GM10847 (cell line): ENCODE measurements around the gene PRX.

Source experiments
- POLR2A ChIP-seq: IDR thresholded peaks from 2 replicates; pipeline ENCODE4 v1.6.1; 2011; ENCODE audit not compliant: insufficient read length; ENCODE audit errors: extremely low read depth

Gene PRX

DNA sequence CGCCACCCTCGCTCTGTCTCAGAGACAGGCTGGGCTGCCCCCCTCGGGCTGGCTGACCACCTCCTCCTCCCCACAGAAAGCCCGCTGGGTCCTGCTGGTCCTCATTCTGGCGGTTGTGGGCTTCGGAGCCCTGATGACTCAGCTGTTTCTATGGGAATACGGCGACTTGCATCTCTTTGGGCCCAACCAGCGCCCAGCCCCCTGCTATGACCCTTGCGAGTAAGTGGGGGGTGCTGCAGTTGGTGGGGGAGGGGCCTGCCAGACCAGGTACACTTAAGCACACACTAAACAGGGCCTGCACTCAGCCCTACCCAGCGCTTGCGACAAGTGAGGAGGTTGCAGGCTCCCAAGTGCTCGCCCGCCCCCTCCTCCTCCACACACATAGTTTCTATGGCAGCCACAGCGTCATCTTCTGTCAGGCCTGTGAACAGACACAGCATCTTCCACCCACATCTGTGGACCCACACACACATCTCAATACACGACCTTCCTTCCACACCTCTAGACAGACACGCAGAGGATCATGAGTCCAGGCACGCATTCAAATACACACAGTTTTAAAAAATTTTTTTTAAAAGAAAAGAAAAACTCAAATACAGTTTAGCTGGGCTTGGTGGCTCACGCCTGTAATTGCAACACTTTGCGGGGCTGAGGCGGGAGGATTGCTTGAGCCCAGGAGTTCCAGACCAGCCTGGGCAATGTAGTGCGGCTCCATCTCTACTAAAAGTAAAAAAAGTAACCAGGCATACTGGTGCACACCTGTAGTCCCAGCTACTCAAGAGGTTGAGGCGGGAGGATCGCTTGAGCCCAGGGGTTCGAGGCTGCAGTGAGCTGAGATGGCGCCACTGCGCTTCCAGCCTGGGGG is 46.2 kb downstream of the PRX start:
- TF ChIP-seq POLR2A = no peak

DNA sequence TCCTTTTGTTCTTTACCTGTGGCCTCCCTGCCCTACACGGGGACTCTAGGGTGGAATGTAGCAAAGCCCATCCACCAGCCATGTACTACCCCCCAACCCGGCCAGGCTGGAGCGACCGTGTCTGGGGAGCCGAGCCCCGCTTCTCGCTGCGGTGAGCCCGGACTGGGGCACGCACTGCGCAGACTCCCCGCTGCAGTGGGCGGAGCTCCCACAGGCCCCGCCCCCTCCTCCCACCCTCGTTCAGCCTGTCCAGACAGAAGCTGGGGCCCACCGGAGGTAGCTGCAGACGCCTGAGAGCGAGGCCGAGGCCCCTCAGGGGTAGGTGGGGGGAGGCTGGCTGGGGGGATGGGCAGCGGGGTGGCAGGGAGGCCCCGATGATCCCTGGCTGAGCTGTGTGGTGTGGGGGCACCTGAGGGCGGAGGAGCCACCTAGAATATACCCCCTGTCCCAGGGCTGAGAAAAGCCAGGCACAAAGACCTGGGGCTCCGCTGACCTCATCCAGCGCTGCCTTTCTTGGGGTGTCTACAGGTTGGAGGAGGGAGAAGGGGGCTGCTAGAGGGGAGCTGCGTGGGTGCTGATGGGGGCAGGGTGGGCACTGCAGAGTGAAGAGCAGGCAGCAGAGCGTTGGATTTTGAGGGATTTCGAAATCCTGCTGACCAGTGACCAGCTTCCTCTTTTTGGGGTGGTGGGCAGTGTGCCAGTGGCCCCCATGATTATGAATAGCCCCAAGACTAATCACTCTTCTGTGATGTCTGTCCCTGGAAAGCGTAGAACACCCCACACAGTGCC is 47.4 kb downstream of the PRX start:
- TF ChIP-seq POLR2A = peak; percentile 57

DNA sequence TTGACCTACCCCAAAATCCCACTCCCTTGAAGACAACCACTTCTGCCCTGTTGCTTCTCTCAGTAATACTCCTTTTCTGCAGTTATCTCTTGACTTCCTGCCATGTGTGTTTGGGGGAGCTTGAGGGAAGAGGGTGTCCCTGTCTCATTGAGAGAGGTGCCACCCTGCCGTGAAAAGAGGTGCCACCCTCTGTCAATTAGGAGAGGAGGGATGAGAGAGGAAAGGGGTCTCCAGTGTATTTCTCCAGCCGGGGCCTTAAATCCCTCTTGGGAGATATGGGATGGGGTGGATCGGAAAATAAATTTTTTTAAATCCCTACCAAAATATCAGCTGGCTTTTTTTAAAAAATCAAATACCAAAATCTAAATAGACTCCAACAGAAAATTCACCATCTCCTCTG is 48.2 kb downstream of the PRX start:
- TF ChIP-seq POLR2A = no peak

DNA sequence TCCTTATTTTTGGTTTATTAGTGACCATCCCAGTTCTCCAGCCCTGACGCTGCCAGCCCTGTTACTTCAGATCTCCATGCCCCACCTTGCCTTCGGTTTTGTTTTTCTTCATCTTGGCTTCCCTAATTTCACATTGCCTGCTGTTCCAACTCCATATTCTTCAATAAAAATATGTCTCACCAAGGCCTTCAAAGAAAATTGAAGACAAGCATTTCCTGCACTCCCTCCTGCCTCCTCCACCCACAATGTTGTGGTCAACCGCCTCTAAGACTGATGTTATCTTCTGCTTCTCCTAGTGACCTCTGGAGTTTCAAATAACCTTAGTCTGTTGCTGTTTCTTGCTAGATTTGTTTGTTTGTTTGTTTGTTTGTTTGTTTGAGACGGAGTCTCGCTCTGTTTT is 50.1 kb downstream of the PRX start:
- TF ChIP-seq POLR2A = no peak

DNA sequence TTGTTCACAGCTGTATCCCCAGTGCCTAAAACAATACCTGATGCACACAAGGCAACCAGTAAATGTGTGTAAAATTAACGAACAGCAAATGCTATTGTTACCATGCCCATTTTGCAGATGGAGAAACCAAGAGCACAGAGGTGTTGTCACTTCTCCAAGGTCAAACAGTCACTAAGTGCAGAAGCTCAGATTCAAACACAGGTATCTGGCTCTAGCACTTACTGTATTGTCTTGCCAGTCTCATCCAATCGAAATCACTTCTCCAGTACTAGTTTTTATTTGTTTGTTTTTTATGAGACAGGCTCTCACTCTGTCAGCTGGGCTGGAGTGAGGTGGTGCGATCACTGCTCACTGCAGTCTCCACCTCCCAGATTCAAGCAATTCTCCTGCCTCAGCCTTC is 51.0 kb downstream of the PRX start:
- TF ChIP-seq POLR2A = no peak

DNA sequence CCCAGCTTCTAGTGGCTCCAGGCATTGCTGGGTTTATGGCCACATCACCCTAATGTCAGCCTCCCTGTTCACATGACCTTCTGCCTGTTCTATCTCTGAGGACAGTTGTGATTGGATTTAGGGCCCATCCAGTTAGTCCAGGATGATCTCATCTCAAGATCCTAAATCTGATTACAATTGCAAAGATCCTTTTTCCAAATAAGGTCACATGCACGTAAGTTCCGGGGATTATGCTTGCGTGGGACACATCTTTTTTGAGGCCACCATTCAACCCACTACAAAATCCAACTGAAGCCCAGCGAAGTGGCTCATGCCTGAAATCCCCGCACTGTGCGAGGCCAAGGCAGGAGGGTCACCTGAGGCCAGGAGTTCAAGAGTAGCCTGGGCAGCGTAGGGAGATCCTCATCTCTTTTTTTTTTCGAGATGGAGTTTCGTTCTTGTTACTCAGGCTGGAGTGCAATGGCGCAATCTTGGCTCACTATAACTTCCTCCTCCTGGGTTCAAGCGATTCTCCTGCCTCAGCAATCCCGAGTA is 52.4 kb downstream of the PRX start:
- TF ChIP-seq POLR2A = no peak

DNA sequence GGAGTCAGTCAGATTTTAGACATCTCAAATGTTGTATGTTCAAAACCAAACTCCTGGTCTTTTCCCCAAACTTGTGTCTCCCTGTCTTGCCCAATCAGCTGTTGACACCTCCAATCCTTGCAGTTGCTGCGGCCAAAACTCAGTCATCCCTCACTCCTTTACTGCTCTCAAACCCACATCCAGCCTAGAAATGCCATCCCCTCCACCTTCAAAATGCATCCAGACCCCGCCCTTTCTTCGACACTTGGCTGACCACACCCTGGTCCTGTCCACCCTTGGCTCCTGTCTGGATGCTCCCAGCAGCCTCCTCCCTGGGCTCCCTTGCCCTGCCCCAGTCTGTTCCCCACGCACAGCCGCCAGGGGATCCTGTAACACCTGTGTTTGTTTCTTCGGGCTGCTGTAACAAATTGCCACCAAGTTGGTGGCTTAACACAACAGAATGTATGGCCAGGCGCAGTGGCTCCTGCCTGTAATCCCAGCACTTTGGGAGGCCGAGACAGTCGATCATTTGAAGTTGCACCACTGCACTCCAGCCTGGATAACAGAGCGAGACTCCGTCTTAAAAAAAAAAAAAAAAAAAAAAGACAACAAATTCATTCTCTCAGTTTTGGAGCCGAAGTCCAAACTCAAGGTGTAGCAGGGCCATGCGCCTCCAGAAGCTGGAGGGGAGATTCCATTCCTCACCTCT is 53.0 kb downstream of the PRX start:
- TF ChIP-seq POLR2A = no peak

DNA sequence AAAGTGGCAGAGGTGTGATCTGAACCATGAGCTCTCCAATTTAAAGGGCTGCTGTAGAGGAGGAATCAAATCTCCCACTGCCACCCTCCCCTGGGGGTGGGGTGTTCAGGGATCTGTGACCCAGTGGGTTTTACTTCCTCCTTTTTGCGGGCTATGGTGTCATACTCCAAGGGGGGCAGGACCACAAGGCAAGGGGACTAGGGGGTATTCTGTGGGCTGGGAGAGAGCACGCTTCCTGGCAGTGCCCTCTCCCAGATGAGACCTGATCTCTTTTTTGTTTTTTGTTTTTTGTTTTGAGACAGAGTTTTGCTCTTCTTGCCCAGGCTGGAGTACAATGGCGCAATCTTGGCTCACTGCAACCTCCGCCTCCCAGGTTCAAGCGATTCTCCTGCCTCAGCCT is 54.4 kb downstream of the PRX start:
- no peak for TF ChIP-seq POLR2A

DNA sequence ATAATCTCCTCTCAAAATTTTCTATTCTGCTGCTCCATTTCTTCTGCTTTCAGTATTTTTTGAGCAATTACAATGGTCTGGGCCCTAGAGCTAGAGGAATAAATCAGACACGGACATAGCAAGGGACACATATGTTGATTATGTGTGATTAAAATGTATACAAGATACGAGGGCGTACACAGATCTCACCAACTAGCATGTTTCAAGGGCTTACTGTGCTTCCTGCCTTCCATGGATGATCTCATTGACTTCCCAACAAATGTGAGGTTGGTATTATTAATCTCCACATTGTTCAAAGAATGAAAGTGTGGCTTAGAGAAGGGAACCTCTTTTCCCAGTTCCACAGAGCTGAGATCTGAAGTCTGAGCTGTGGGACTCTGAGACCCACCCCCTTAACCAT is 55.5 kb downstream of the PRX start:
- no peak for TF ChIP-seq POLR2A

DNA sequence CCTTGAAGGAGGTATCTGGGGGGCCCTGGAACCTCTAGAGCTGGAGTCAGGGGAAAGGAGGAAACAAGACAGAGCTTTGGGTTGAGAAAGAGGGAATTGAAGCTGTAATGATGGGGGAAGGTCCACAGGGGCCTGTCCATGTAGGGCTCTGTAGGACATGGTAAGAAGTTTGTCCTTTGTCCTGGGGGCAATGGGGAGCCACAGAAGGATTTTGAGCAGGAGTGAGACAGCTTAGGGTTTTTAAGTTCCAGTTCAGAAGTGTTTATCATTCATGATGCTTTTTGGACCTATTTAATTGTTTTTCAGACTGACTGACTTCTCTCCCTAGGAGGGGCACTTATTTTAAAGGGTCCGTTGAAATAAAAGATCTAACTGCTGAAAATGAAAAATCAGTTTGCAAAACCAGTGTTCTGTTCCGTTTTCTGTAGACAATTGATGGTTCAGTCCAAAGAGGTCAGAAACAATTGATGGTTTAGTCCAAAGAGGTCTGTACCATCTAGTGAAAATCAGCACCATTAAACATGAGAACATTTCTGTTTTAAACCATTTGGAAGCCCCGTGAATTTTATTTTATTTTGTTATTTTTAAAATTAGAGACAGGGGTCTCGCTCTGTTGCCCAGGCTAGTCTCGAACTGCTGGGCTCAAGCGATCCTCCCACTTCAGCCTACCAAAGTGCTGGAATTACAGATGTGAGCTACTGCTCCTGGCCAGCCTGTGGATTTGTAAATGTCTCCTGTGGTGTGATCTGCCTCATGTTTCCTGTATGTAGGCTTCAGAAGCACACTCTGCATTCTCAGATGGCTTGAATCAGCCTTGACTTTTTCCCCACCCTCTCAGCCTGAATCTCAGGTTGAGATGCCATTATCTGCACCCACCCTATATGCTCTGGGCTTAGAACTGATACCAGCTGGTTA is 56.2 kb downstream of the PRX start:
- no peak for TF ChIP-seq POLR2A

DNA sequence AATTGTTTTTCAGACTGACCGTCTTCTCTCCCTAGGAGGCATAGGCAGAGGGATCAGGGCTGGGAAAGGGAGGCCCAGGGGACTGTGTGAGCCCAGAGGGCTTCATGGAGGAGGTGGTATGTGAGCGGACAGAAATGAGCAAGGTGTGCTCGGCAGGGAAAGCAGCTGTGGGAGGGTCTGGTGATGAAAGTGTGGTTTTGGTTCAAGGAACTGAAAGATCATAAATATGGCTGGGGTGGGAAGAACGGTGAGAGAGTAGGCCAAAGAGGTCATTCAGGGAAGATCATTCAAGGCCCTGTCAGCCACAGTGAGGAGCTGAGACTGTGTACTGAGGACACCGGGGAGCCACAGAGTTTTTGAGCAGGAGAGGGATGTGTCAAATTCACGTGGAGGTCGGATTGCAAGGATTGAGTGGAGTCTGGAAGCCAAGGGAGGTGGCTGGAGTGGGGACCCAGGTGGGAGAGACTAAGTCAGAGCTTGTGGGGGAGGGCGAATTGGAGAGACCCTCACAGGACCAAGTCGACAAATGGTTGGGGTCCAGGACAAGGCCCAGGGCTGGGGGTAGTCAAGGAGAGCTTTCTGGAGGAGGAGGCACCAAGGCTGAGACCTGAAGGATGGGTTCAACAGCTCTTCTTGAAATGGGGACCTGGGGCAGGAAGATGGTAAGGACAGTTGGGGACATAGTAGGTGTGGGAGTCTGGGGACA is 57.0 kb downstream of the PRX start:
- no peak for TF ChIP-seq POLR2A

DNA sequence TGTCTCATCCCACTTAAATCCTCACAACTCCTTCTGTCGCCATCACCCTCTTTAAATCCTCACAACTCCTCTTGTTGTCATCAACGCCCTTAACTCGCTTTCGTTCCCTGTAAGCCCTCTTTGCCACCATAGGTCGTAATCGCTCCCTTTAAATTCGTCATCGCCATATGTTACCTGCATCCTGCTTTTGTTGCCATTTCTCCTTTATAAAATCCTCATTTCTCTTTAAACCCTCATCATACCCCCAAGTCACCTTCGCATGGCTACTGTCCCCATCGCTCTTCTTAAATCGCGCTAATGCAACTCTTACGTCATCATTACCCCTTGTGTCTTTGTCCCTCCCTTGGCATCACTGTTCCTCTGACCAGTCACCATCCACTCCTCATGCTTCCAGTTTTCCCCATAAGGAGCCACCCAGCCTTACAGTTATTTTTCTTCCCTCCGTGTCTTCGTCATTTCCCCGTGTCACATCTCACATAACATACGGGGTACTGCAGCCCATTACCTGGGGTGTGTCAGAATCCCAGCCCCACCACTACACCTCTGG is 64.1 kb downstream of the PRX start:
- no peak for TF ChIP-seq POLR2A

DNA sequence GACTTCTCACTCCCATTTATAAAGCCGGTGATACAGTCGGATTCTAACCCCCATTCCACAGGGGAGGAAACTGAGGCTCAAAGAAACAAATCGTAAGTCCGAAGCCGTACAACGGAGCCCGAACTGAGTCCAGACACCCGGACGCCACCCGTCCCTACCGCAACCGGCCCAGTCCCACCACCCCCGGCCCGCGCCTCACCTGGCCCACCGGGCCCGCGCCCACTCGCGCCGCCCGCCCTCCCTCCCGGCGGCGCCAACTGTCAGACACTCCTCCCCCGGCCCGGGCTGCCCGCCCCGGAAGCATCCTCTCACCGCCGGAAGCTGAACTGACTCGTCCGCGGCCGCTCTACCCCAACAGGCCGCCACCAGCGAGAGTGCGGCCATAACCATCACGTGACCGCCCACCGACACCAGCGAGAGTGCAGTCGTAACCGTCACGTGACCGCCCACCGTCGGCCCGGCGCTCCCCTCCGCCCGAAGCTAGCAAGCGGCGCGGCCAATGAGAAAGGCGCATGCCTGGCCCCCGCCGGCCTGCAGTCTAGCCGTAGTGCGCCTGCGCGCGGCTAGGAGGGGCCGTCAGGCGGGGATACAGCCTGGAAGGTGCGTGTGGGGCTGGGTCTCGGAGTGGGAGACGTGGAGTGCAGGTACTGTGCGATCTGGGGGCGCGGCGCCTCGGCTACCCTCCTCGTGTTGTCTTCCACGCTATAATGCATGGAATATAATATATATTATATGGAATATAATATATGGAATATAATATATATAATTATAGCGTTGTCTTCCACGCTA is 64.9 kb downstream of the PRX start, which contains the start of the genes C19orf47 and PLD3:
Gene C19orf47, minus strand, starts transcription at position 273 of the 789 bp plus-strand sequence. CDS start 6,540 bp downstream, outside the sequence.
Gene PLD3, plus strand, starts transcription at position 571 of the 789 bp plus-strand sequence. CDS start 17,789 bp downstream, outside the sequence.
- peak; percentile 93 for TF ChIP-seq POLR2A

DNA sequence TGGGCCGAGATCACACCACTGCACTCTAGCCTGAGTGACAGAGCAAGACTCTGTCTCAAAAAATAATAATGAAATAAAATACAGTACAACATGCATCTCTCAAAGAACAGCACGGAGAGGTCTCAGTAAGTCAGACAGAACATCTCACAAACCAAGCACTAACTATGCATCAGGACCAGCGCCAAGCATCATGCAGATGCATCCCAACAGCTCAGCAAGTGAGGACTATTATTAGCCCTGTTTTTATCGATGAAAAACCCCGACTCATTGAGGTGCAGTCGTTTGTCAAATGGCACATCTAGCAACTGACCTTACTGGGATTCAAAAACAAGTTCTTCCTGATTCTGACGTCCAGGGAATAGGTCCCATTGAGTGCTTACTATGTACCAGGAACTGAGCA is 68.8 kb downstream of the PRX start:
- TF ChIP-seq POLR2A = no peak
